ENCODE data around the gene ANO7. TPM values are rescaled to one million over a fixed set of nuclear protein-coding genes. Genes with fewer than 3 reads are reported as not detected.

Gene ANO7
- total and polyA plus RNA-seq, 11 donors, result 0.67 to 3.0 (median 1.1) TPM

DNA sequence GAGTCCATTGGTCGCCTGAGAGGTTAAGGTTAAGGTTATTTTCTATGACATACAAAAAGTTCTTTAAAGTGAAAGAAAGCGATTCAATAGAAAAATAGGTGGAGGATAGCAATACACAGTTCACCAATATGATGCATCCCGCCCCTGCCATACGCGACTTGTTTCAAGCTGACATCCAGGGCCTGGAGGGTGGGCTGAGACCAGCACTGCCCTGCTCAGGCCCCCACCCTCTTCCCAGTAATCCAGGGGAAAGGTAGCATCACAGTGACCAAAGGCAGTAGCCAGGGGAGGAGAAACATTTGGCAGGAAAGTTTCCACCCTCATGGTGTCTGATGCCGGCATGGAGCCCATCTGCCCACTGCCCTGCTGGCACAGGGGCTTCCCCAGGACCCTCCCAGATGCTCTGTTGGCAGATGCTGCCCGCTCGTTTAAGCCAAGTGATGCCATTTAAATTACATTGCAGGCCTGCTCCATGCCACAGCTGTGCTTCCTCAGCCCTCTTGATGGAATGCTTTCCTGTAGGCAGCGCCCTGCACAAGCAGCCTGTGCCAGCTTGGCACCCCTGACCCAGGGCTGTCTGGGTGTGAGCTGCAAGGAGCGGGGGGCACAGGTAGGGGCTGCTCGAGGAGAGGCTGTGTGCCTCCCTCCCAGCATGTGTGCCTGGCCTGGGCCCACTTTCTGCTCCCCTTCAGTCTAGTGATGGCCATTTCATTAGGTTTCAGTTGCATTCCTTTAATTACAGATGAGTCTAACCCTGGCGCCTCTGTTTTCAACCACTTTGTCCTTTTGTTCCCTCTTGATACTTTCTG, 10.7 kb upstream of the ANO7 start:
- Histone ChIP-seq H3K9me3 (no peaks in the 10 kb centered on the region), H3K27me3 (no peaks in the 10 kb centered on the region), H3K27ac (no peak overlapping the region), H3K4me3 (no peak overlapping the region), H3K4me1 (peaks cover 0 to 5% (median 0%) of the 10 kb centered on the region in 12 donors), H3K36me3 (peaks cover 0 to 68% (median 57%) of the 10 kb centered on the region in 9 donors)
- intact Hi-C loops (cut with DNase I), result no loop called here
- TF ChIP-seq, protein P1, sequence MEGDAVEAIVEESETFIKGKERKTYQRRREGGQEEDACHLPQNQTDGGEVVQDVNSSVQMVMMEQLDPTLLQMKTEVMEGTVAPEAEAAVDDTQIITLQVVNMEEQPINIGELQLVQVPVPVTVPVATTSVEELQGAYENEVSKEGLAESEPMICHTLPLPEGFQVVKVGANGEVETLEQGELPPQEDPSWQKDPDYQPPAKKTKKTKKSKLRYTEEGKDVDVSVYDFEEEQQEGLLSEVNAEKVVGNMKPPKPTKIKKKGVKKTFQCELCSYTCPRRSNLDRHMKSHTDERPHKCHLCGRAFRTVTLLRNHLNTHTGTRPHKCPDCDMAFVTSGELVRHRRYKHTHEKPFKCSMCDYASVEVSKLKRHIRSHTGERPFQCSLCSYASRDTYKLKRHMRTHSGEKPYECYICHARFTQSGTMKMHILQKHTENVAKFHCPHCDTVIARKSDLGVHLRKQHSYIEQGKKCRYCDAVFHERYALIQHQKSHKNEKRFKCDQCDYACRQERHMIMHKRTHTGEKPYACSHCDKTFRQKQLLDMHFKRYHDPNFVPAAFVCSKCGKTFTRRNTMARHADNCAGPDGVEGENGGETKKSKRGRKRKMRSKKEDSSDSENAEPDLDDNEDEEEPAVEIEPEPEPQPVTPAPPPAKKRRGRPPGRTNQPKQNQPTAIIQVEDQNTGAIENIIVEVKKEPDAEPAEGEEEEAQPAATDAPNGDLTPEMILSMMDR (IDR thresholded peaks at IDR 0.05), result no peak
- no peak for TF ChIP-seq POLR2A (IDR thresholded peaks at IDR 0.05)
- no peak for ATAC-seq
- DNase-seq, result no peak
- 93 to 97% (median 96%) methylated on average over 10 to 12 of the region's 12 CpGs for WGBS, 4 donors

DNA sequence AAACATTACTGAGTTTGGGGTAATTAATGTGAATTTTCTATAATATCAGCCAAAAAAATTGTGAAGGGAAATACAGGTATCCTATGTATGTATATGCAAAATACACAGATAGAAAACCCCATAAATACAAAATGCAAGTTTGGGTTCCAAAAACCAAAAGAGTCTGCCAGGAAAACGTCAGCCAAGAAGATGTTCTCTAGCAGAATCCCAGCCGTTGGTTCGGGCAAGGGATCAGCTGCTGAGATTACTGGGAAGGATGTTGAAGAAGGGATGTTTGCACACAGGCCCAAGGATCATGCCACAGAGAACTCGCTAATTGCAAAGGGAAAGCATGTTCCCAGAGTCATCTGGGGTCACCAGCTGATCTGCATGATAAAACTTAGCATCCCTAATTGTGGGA, 9.5 kb upstream of the ANO7 start:
- WGBS, 4 donors, result 63 to 77% (median 75%) methylated on average over 4 of the region's 4 CpGs
- DNase-seq, result no peak
- Histone ChIP-seq H3K27me3 (no peaks in the 10 kb centered on the region), H3K36me3 (peaks cover 0 to 72% (median 63%) of the 10 kb centered on the region in 9 donors), H3K4me1 (peaks cover 0 to 5% (median 0%) of the 10 kb centered on the region in 12 donors), H3K9me3 (no peaks in the 10 kb centered on the region), H3K27ac (peak overlapping the region in 2 of 12 donors; percentile 1 to 58), H3K4me3 (no peak overlapping the region)
- intact Hi-C loops (cut with DNase I), result no loop called here
- ATAC-seq, result no peak
- TF ChIP-seq POLR2A (IDR thresholded peaks at IDR 0.05), result no peak
- TF ChIP-seq, protein P1 (IDR thresholded peaks at IDR 0.05), result no peak

DNA sequence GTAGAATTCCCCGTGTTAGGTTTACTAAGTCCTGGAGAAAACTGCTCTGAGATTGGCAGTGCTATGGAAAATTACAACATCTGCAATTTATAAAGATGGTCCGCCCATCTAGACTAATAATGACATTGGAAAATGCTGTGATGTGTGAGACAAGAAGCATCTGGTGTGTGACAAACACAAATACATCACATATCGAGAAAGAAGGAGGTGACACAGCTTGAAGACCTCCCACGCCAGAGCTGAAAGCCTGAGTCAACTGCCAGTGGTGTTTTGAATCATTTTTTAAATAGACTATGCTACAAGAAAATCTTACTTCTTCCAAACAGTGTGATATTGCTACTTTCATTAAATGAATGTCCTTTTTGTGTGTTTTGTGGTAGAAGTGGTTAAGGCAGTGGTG, 8.6 kb upstream of the ANO7 start:
- intact Hi-C loops (cut with DNase I), result no loop called here
- peak in 2 of 4 donors; percentile 48 to 68 for ATAC-seq
- Histone ChIP-seq H3K4me3 (no peak overlapping the region), H3K27me3 (no peaks in the 10 kb centered on the region), H3K9me3 (no peaks in the 10 kb centered on the region), H3K27ac (peak overlapping the region in 1 of 12 donors; percentile 58), H3K4me1 (peaks cover 0 to 5% (median 0%) of the 10 kb centered on the region in 12 donors), H3K36me3 (peaks cover 0 to 64% (median 56%) of the 10 kb centered on the region in 9 donors)
- DNase-seq, result no peak
- WGBS, 4 donors, result 77 to 85% (median 80%) methylated on average over 4 of the region's 4 CpGs
- no peak for TF ChIP-seq POLR2A (IDR thresholded peaks at IDR 0.05)
- TF ChIP-seq, protein P1 (IDR thresholded peaks at IDR 0.05), result no peak

DNA sequence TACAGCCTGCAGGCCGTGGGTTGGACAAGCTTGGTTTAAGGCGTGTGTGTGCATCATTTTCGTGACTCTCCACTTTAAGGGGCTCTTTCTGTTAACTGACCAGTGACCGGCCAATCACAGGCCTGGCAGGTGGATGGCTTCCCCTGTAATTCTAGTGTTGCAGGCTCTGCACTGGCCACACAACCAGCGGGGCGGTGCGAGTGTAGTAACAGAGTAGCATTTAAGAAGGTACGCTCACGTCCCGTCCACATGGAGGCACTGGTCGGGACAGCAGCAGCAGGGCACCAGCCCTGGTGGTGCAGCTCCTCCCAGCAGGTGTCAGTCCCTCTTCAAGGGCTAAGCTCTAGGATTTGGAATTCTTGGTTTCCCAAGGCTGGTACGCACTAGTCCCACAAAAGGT, 8.0 kb upstream of the ANO7 start:
- H3K27ac ChIP-seq, result no peak overlapping the region
- H3K9me3 ChIP-seq, result no peaks in the 10 kb centered on the region
- ATAC-seq (no peak), DNase-seq (no peak)
- WGBS, 4 donors, result 86 to 96% (median 91%) methylated on average over 11 to 12 of the region's 12 CpGs
- TF ChIP-seq POLR2A (IDR thresholded peaks at IDR 0.05), result no peak
- TF ChIP-seq, protein P1 (IDR thresholded peaks at IDR 0.05), result no peak
- H3K27me3 ChIP-seq, result no peaks in the 10 kb centered on the region
- peaks cover 0 to 58% (median 50%) of the 10 kb centered on the region in 9 donors for H3K36me3 ChIP-seq
- H3K4me3 ChIP-seq, result no peak overlapping the region
- intact Hi-C loops (cut with DNase I), result no loop called here
- peaks cover 0 to 5% (median 0%) of the 10 kb centered on the region in 12 donors for H3K4me1 ChIP-seq
